A673 (cell line): ENCODE results near the gene SLC22A17. TPM values are rescaled to one million over a fixed set of nuclear protein-coding genes. Genes with fewer than 3 reads are reported as not detected.

Source experiments
- BruUV-seq: library from RNA; stranded (reverse); fragments of 400-500 nt; replicated peaks from 2 replicates; lab custom pipeline; 2021; lab: Mats Ljungman, UMichigan
- CTCF ChIA-PET: fragments of 300-600 bp; sonication (Branson Sonifier 250); formaldehyde crosslinking; loops from one replicate; lab custom pipeline; 2022; ENCODE audit warnings: antibody characterized with exemption; lab: Charles Lee
- POLR2A ChIA-PET: fragments of 300-600 bp; sonication (Branson Sonifier 250); formaldehyde crosslinking; loops from one replicate; lab custom pipeline; 2022; ENCODE audit warnings: antibody characterized with exemption; ENCODE audit not compliant: low non-redundant PET; lab: Charles Lee
- DNase-seq: peaks from one replicate; pipeline ENCODE4 v3.0.0-alpha.2; 2015; ENCODE audit warnings: low spot score
- H3K27ac ChIP-seq: fragments of 200-600 bp; sonication (generic); 2 replicates; pipeline ENCODE4 v1.5.1; 2016; ENCODE audit warnings: mixed run types, low read depth, mild to moderate bottlenecking, mixed read lengths, antibody characterized with exemption, low read length; ENCODE audit not compliant: poor library complexity, severe bottlenecking
- H3K27me3 ChIP-seq: fragments of 200-600 bp; sonication (generic); replicated peaks from 2 replicates; pipeline ENCODE4 v1.6.1; 2017; ENCODE audit warnings: mixed run types, low read depth, mild to moderate bottlenecking, mixed read lengths, antibody characterized with exemption, low read length; ENCODE audit not compliant: insufficient read depth, poor library complexity
- H3K36me3 ChIP-seq: fragments of 200-600 bp; sonication (generic); 2 replicates; pipeline ENCODE4 v1.6.1; 2016; ENCODE audit warnings: mixed run types, mild to moderate bottlenecking, mixed read lengths, antibody characterized with exemption, low read length; ENCODE audit not compliant: insufficient read depth, poor library complexity, severe bottlenecking
- H3K4me1 ChIP-seq: fragments of 200-600 bp; sonication (generic); 2 replicates; pipeline ENCODE4 v1.6.1; 2017; ENCODE audit warnings: mixed run types, mild to moderate bottlenecking, mixed read lengths, antibody characterized with exemption, low read length; ENCODE audit not compliant: insufficient read depth, poor library complexity, severe bottlenecking
- H3K4me3 ChIP-seq: fragments of 200-600 bp; sonication (generic); 2 replicates; pipeline ENCODE4 v1.5.1; 2016; ENCODE audit warnings: low read depth, mixed run types, mild to moderate bottlenecking, mixed read lengths, low read length; ENCODE audit not compliant: poor library complexity, severe bottlenecking
- H3K9me3 ChIP-seq: fragments of 200-600 bp; sonication (generic); 2 replicates; pipeline ENCODE4 v1.6.1; 2016; ENCODE audit warnings: mixed run types, low read depth, mild to moderate bottlenecking, mixed read lengths, antibody characterized with exemption, low read length; ENCODE audit not compliant: poor library complexity, severe bottlenecking
- CTCF ChIP-seq: fragments of 300-800, 200-600 bp; sonication (generic); conservative IDR thresholded peaks from 2 replicates; pipeline ENCODE4 v1.5.1; 2017; ENCODE audit warnings: low read depth, mild to moderate bottlenecking, antibody characterized with exemption, low read length, moderate library complexity, mixed read lengths
- EZH2 ChIP-seq: fragments of 200-600 bp; sonication (generic); IDR thresholded peaks from 2 replicates; pipeline ENCODE4 v1.6.1; 2017; ENCODE audit warnings: borderline replicate concordance, low read depth, mild to moderate bottlenecking, mixed read lengths, antibody characterized with exemption, low read length; ENCODE audit not compliant: poor library complexity, severe bottlenecking
- intact Hi-C: fragments of 100-400 bp; cut with micrococcal nuclease; formaldehyde crosslinking; loops from one replicate; pipeline ENCODE4 v1.10.0; 2022; ENCODE audit not compliant: unreplicated experiment
- total RNA-seq: library from RNA; stranded (reverse); gene quantifications from 2 replicates; pipeline ENCODE4 v1.2.3, GENCODE V29; 2021

The SLC22A17 gene
- total RNA-seq, 1 experiment from 2014 or later: 23.0 TPM

DNA sequence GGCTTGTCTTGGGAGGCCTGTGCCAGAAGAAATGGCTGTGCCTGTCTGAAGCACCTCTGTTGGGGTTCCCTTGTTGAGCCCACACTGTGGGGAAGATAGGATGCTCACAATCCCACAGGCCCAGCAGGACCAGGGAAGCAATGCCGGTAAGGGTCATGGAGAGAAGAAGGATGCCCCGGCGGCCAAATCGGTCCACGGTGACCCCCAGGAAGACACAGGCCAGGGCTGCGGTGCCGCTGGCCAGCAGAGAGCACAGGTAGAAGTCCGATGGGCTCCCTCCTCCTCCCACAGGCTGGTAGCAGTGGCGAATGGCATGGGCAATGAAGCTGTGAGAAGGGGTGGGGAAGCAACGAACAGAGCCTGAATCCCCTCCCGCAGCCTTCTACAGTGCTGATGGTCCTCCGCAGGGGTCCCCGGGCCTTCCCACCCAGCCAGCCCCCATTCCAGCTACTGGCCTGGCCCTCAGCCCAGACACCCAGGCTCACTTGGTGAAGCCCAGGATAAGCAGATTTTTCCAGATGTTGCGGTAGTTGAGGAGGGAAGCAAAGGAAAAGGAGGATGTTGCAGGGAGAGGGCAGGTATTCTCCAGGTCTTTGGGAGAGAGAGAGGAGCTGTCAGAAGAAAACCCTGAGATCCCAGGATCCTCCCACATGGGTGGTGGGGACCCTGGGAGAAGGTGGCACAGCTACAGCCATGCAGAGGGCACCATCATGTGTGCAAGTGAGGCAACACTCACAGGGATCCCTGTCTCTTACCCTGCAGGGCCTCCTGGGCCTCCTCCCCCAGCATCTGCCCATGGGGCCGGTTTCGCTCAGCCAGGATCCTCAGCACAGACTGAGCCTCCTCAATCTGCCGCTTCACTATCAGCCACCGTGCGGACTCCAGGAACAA, 5.0 kb downstream of the SLC22A17 start:
- POLR2A ChIA-PET: no interaction called here
- TF ChIP-seq EZH2: no peak
- no peak for TF ChIP-seq CTCF
- peaks cover 5% of the 10 kb centered on the region for H3K4me1 ChIP-seq
- H3K4me3 ChIP-seq: no peak overlapping the region
- CTCF ChIA-PET: no interaction called here
- H3K27ac ChIP-seq: no peak overlapping the region
- no peak for DNase-seq
- intact Hi-C loops: no loop called here
- no peaks in the 10 kb centered on the region for H3K27me3 ChIP-seq
- no peaks in the 10 kb centered on the region for H3K9me3 ChIP-seq
- H3K36me3 ChIP-seq: no peaks in the 10 kb centered on the region
- no TSS peak for BruUV-seq

DNA sequence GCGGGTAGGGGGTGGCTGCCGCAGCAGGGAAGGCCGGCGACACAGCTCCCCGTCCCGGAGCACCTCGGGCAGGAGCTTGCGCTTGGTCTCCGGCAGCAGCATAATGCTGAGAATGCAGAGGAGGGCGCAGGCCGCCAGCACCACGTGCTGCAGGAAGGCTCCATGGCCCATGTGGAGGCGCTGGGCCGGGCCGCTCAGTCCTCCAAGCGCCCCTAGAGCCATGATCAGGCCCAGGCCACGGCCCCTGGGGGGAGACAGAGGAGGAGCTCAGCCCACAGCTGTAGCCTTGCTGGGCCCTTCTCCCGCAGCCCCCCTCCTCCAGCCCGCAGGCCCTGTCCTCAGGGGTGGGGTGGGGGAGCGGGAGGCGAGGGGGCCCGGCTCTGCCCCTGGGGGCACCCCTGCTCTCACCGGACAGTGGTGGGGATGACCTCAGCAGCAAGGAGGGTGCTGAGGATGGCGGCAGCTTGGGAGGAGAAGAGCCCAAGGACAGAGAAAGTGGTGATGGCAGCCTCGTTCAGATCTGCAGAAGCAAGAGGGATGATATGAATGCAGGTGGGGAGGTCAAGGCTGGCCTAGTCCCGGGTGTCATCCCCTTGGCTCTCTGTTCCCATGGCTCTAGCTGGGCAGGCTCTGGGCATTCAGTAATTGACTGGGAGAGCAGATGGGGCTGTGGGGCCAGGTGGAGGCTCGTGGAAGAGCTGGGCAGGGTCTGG, 5.8 kb downstream of the SLC22A17 start:
- POLR2A ChIA-PET: no interaction called here
- no peak overlapping the region for H3K27ac ChIP-seq
- no peaks in the 10 kb centered on the region for H3K36me3 ChIP-seq
- H3K27me3 ChIP-seq: no peaks in the 10 kb centered on the region
- DNase-seq: no peak
- CTCF ChIA-PET: interaction anchor here (0.6 kb wide), 1 partner anchor 26 kb away, joined by 3 read pairs; no protein-coding TSS in a partner anchor
- no peaks in the 10 kb centered on the region for H3K9me3 ChIP-seq
- H3K4me3 ChIP-seq: no peak overlapping the region
- TF ChIP-seq EZH2: no peak
- TF ChIP-seq CTCF: no peak
- intact Hi-C loops: no loop called here
- BruUV-seq: no TSS peak
- peaks cover 4% of the 10 kb centered on the region for H3K4me1 ChIP-seq

GRCh38 chr14:23345987-23346692, 6.5 kb downstream of the SLC22A17 start:
- ChIA-PET CTCF (interaction anchor here (0.6 kb wide), 1 partner anchor 27 kb away, joined by 3 read pairs; no protein-coding TSS in a partner anchor), POLR2A (no interaction called here)
- intact Hi-C loops: no loop called here
- H3K4me3 ChIP-seq: no peak overlapping the region
- no peak for DNase-seq
- H3K4me1 ChIP-seq: no peaks in the 10 kb centered on the region
- no TSS peak for BruUV-seq
- no peak overlapping the region for H3K27ac ChIP-seq
- TF ChIP-seq CTCF: no peak
- H3K9me3 ChIP-seq: no peaks in the 10 kb centered on the region
- H3K27me3 ChIP-seq: no peaks in the 10 kb centered on the region
- no peaks in the 10 kb centered on the region for H3K36me3 ChIP-seq
